ENCODE results near the gene HTRA3. TPM values are rescaled to one million over a fixed set of nuclear protein-coding genes. Genes with fewer than 3 reads are reported as not detected.
"Not testable (repeated sequence)": the region's sequence is repeated elsewhere in the genome, so short reads cannot be mapped to it uniquely, and the experiment has no call there.

The HTRA3 gene
- total RNA-seq, 1 donor: 0.86 TPM

GRCh38 chr4:8348071-8348470 lies 78.5 kb downstream of the HTRA3 start:
- no peak for DNase-seq (ENCODE audit: low read depth)
- TF ChIP-seq CTCF (IDR thresholded peaks at IDR 0.05; ENCODE audit: insufficient read depth, low read depth, low read length): no peak
- no peak overlapping the region for H3K4me3 ChIP-seq (ENCODE audit: low read depth, low read length)

- DNase-seq (ENCODE audit: low read depth); H3K4me3 ChIP-seq (ENCODE audit: low read depth, low read length): not testable (repeated sequence)
Measured at GRCh38 chr4:8349236-8349635, 79.7 kb downstream of the HTRA3 start.

- no peak for DNase-seq (ENCODE audit: low read depth)
- TF ChIP-seq CTCF (IDR thresholded peaks at IDR 0.05; ENCODE audit: insufficient read depth, low read depth, low read length): no peak
- H3K4me3 ChIP-seq (ENCODE audit: low read depth, low read length): no peak overlapping the region
Measured at GRCh38 chr4:8349664-8350236, 80.2 kb downstream of the HTRA3 start.

- DNase-seq (ENCODE audit: low read depth): no peak
- no peak for TF ChIP-seq CTCF (IDR thresholded peaks at IDR 0.05; ENCODE audit: insufficient read depth, low read depth, low read length)
- no peak overlapping the region for H3K4me3 ChIP-seq (ENCODE audit: low read depth, low read length)
Measured at GRCh38 chr4:8350352-8350751, 80.8 kb downstream of the HTRA3 start.

- no peak for DNase-seq (ENCODE audit: low read depth)
Measured at GRCh38 chr4:8350841-8351461, 81.4 kb downstream of the HTRA3 start.

GRCh38 chr4:8351931-8352367 lies 82.4 kb downstream of the HTRA3 start:
- no peak for TF ChIP-seq CTCF (IDR thresholded peaks at IDR 0.05; ENCODE audit: insufficient read depth, low read depth, low read length)
- peak; percentile 87 for DNase-seq (ENCODE audit: low read depth)
- no peak overlapping the region for H3K4me3 ChIP-seq (ENCODE audit: low read depth, low read length)

More at GRCh38 chr4:8350841-8351461, 81.4 kb downstream of the HTRA3 start:
- H3K4me3 ChIP-seq (ENCODE audit: low read depth, low read length): no peak overlapping the region
- TF ChIP-seq CTCF (IDR thresholded peaks at IDR 0.05; ENCODE audit: insufficient read depth, low read depth, low read length): no peak

- no peak for DNase-seq (ENCODE audit: low read depth)
Measured at GRCh38 chr4:8352368-8353157, 83.0 kb downstream of the HTRA3 start.

More at GRCh38 chr4:8352368-8353157, 83.0 kb downstream of the HTRA3 start:
- H3K4me3 ChIP-seq (ENCODE audit: low read depth, low read length): no peak overlapping the region
- TF ChIP-seq CTCF (IDR thresholded peaks at IDR 0.05; ENCODE audit: insufficient read depth, low read depth, low read length): no peak

All from fibroblast of villous mesenchyme (primary cell).